Omental fat pad (tissue), 4 donors: ENCODE measurements around the gene SOS2. TPM values are rescaled to one million over a fixed set of nuclear protein-coding genes. Genes with fewer than 3 reads are reported as not detected.

Experiments
- ATAC-seq: fragments of 150-250 bp; one replicate; pipeline ENCODE4 v1.9.1; 2016; ENCODE audit warnings: mild to moderate bottlenecking, moderate library complexity; ENCODE audit not compliant: low FRiP score
- DNase-seq: peaks from one replicate; pipeline ENCODE4 v3.0.0-alpha.2; 2019; ENCODE audit warnings: low spot score
- total RNA-seq, 4 donors: library from RNA; depleted of rRNA; stranded (reverse); fragments of >200 nt; gene quantifications; one replicate each; pipeline ENCODE4 v1.1.0, GENCODE V29; 2016
- TF ChIP-seq, protein P1 (sequence below), 3 donors: fragments of 450-650 bp; IDR thresholded peaks; one replicate each; pipeline ENCODE4 v1.5.1; 2016 to 2017; ENCODE audit warnings: antibody characterized with exemption in 3 of 3, mild to moderate bottlenecking in 3 of 3, moderate library complexity in 2 of 3

The SOS2 gene
- total RNA-seq, 4 donors from 2014 or later = 31.3 to 53.0 (median 32.2) TPM

DNA sequence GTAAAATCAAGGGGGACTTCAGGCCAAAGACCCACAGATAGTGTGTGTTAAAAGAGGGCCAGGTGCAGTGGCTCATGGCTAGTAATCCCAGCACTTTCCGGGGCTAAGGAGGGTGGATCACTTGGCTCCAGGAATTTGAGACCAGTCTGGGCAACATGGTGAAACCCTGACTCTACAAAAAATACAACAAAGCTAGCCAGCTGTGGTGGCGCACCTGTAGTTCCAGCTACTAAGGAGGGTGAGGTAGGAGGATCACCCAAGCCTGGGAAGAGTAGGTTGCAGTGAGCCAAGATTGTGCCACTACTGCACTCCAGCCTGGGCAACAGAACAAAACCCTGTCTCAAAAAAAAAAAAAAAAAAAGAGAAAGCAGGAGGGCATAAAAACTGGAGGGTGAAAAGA, 123.5 kb downstream of the SOS2 start:
- ATAC-seq = peak; percentile 51
- TF ChIP-seq, protein P1, sequence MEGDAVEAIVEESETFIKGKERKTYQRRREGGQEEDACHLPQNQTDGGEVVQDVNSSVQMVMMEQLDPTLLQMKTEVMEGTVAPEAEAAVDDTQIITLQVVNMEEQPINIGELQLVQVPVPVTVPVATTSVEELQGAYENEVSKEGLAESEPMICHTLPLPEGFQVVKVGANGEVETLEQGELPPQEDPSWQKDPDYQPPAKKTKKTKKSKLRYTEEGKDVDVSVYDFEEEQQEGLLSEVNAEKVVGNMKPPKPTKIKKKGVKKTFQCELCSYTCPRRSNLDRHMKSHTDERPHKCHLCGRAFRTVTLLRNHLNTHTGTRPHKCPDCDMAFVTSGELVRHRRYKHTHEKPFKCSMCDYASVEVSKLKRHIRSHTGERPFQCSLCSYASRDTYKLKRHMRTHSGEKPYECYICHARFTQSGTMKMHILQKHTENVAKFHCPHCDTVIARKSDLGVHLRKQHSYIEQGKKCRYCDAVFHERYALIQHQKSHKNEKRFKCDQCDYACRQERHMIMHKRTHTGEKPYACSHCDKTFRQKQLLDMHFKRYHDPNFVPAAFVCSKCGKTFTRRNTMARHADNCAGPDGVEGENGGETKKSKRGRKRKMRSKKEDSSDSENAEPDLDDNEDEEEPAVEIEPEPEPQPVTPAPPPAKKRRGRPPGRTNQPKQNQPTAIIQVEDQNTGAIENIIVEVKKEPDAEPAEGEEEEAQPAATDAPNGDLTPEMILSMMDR (IDR thresholded peaks at IDR 0.05) = no peak

GRCh38 chr14:50106178-50106577, 125.2 kb downstream of the SOS2 start:
- ATAC-seq (no peak), DNase-seq (no peak)
- TF ChIP-seq, protein P1 (IDR thresholded peaks at IDR 0.05) = no peak

More for the DNA sequence above, 123.5 kb downstream of the SOS2 start:
- DNase-seq = no peak

- DNase-seq (no peak), ATAC-seq (no peak)
- TF ChIP-seq, protein P1 (IDR thresholded peaks at IDR 0.05) = no peak
Measured at GRCh38 chr14:50103558-50103957, 127.8 kb downstream of the SOS2 start.

DNA sequence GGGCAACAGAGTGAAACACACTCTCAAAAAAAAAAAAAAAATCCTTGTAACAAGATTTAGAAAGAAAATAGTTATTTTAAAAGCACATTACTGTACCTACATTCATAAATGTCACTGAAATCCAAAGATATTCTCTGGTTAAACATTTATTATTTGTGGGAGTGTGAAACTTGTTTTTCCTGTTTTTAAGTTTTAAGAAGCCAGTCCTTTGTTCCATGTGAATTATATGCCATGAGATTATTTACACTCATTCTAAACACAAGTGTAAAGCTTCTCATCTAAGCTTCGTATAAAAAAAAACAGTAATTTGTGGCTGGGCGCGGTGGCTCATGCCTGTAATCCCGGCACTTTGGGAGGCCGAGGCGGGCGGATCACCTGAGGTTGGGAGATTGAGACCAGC, 130.0 kb downstream of the SOS2 start:
- DNase-seq (no peak), ATAC-seq (no peak)
- TF ChIP-seq, protein P1 (IDR thresholded peaks at IDR 0.05) = no peak

DNA sequence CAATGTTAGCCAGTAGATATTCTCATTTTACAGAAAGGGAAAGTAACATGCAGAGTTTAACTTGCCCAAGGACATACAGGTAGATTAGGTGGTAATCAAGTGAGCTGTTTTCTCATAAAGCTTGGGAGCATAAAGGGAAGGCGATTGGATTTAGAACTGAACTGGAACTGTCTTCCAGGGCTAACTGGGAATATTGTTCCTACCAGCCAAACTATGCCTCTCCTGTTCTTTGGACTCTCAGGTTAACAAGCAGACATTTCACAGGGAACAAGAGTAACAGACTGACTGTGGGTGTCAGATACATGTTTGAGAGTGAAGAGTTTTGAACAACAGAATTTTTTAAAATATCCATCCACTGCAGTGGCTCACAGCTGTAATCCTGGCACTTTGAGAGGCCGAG, 130.6 kb downstream of the SOS2 start:
- TF ChIP-seq, protein P1 (IDR thresholded peaks at IDR 0.05) = no peak
- DNase-seq (no peak), ATAC-seq (no peak)

DNA sequence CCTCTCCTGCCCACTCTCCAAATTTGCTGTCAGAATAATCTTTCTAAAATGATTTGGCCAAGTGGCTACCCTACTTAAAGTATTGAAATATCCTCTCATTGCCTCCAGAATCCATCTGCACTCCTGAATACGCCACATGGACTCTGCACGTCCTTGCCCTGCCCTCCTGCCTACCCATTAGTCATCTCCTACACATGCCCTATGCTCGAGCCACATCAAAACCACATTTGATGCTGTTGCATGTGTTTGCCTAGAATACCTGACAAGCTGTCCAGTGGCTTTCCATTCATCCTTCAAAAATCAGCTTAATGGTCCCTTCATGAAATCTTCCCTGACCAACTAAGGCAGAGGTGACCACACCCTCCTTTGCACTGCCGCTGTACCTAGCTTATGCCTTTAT, 132.0 kb downstream of the SOS2 start:
- TF ChIP-seq, protein P1 (IDR thresholded peaks at IDR 0.05) = no peak
- no peak for DNase-seq
- ATAC-seq = no peak

GRCh38 chr14:50095895-50096294, 135.5 kb downstream of the SOS2 start:
- no peak for DNase-seq
- TF ChIP-seq, protein P1 (IDR thresholded peaks at IDR 0.05) = no peak

More at GRCh38 chr14:50095895-50096294, 135.5 kb downstream of the SOS2 start:
- no peak for ATAC-seq
